TTC549 (cell line): ENCODE measurements around the gene CD80.
"Not testable (repeated sequence)": the region's sequence is repeated elsewhere in the genome, so short reads cannot be mapped to it uniquely, and the experiment has no call there.

ENCODE experiments used
- FAIRE-seq: peaks from 2 replicates; lab custom pipeline; 2012; peaks lifted over from hg19 to GRCh38; lab: Jason Lieb, UNC

Gene CD80

GRCh38 chr3:119559441-119559963 is at the start of gene CD80:
TSS of gene CD80 (minus strand) at chr3:119559614. CDS start at chr3:119557728, 1,886 bp downstream.
- no peak for FAIRE-seq

- FAIRE-seq = no peak
Measured at GRCh38 chr3:119608405-119609000, 49.1 kb upstream of the CD80 start.

GRCh38 chr3:119604878-119605277 is 45.5 kb upstream of the CD80 start:
- FAIRE-seq = no peak

GRCh38 chr3:119602676-119603075 is 43.3 kb upstream of the CD80 start:
- FAIRE-seq = no peak

- FAIRE-seq = no peak
Measured at GRCh38 chr3:119601154-119601553, 41.7 kb upstream of the CD80 start.

GRCh38 chr3:119600732-119601131 is 41.3 kb upstream of the CD80 start:
- no peak for FAIRE-seq

- FAIRE-seq = no peak
Measured at GRCh38 chr3:119599558-119600174, 40.3 kb upstream of the CD80 start.

GRCh38 chr3:119598410-119599098 is 39.1 kb upstream of the CD80 start:
- FAIRE-seq = no peak

- no peak for FAIRE-seq
Measured at GRCh38 chr3:119597548-119598288, 38.3 kb upstream of the CD80 start, which contains the start of gene PLA1A. TSS of gene PLA1A (plus strand) at chr3:119597885. CDS start at chr3:119597914, 29 bp downstream.

- FAIRE-seq = no peak
Measured at GRCh38 chr3:119596398-119596797, 37.0 kb upstream of the CD80 start.

GRCh38 chr3:119595639-119596334 is 36.4 kb upstream of the CD80 start:
- FAIRE-seq = no peak

GRCh38 chr3:119594929-119595328 is 35.5 kb upstream of the CD80 start:
- FAIRE-seq = not testable (repeated sequence)

- no peak for FAIRE-seq
Measured at GRCh38 chr3:119594066-119594465, 34.7 kb upstream of the CD80 start.

- FAIRE-seq = no peak
Measured at GRCh38 chr3:119592861-119593260, 33.4 kb upstream of the CD80 start.

- no peak for FAIRE-seq
Measured at GRCh38 chr3:119590706-119591105, 31.3 kb upstream of the CD80 start.

- no peak for FAIRE-seq
Measured at GRCh38 chr3:119589102-119589773, 29.8 kb upstream of the CD80 start.

- no peak for FAIRE-seq
Measured at GRCh38 chr3:119588112-119588511, 28.7 kb upstream of the CD80 start.

- no peak for FAIRE-seq
Measured at GRCh38 chr3:119586733-119587172, 27.3 kb upstream of the CD80 start.

- FAIRE-seq = no peak
Measured at GRCh38 chr3:119585856-119586570, 26.6 kb upstream of the CD80 start.

GRCh38 chr3:119585208-119585607 is 25.8 kb upstream of the CD80 start:
- no peak for FAIRE-seq

- no peak for FAIRE-seq
Measured at GRCh38 chr3:119582178-119582577, 22.8 kb upstream of the CD80 start.
